Upper lobe of left lung (tissue), 6 donors: Measurements from ENCODE around the gene NAA80. TPM values are rescaled to one million over a fixed set of nuclear protein-coding genes. Genes with fewer than 3 reads are reported as not detected.
A peak's percentile ranks its signal among the peaks of the same experiment; 100 is the strongest.
"Not testable (repeated sequence)": the region's sequence is repeated elsewhere in the genome, so short reads cannot be mapped to it uniquely, and the experiment has no call there.

Experiments used
- ATAC-seq, 2 donors: fragments of 200-7000 bp; cut with Tn5 transposase; one replicate each; pipeline ENCODE4 v1.9.1; 2022; ENCODE audit warnings: mild to moderate bottlenecking in 2 of 2, moderate library complexity in 2 of 2; ENCODE audit not compliant: low FRiP score in 2 of 2
- DNase-seq, 2 donors: peaks; one replicate each; pipeline ENCODE4 v3.0.0-alpha.2; 2019 to 2020
- H3K27ac ChIP-seq, 4 donors: fragments of 200-600 bp; sonication (generic); one replicate each; pipeline ENCODE4 v1.5.1; 2016 to 2019
- H3K27me3 ChIP-seq, 4 donors: fragments of 200-600 bp; sonication (generic); one replicate each; pipeline ENCODE4 v1.5.1; 2017 to 2019
- H3K36me3 ChIP-seq, 4 donors: fragments of 200-600 bp; sonication (generic); one replicate each; pipeline ENCODE4 v1.5.1; 2016 to 2019
- H3K4me1 ChIP-seq, 4 donors: fragments of 200-600 bp; sonication (generic); one replicate each; pipeline ENCODE4 v1.5.1; 2018 to 2019
- H3K4me3 ChIP-seq, 4 donors: fragments of 200-600 bp; sonication (generic); one replicate each; pipeline ENCODE4 v1.5.1; 2017 to 2019; ENCODE audit warnings: mild to moderate bottlenecking in 2 of 4, moderate library complexity in 1 of 4
- H3K9me3 ChIP-seq, 4 donors: fragments of 200-600 bp; sonication (generic); one replicate each; pipeline ENCODE4 v1.5.1; 2018 to 2019
- CTCF ChIP-seq, 6 experiments: fragments of 450-650 bp in 4 of 6; fragments of 200-600 bp in 2 of 6; sonication (generic) in 2 of 6; IDR thresholded peaks; one replicate each; pipeline ENCODE4 v1.5.1; 2016 to 2019; ENCODE audit warnings: antibody characterized with exemption in 6 of 6
- EP300 ChIP-seq, 4 donors: sonication (generic); formaldehyde crosslinking; IDR thresholded peaks; one replicate each; pipeline ENCODE4 v1.5.1; 2017; ENCODE audit warnings: antibody characterized with exemption in 4 of 4, control low read depth in 2 of 4
- POLR2A ChIP-seq, 4 donors: fragments of 450-650 bp; IDR thresholded peaks; one replicate each; pipeline ENCODE4 v1.5.1; 2016 to 2017; ENCODE audit warnings: antibody characterized with exemption in 4 of 4, mild to moderate bottlenecking in 2 of 4
- POLR2AphosphoS5 ChIP-seq, 2 donors: sonication (generic); formaldehyde crosslinking; IDR thresholded peaks; one replicate each; pipeline ENCODE4 v1.5.1; 2017; ENCODE audit warnings: antibody characterized with exemption in 2 of 2
- WGBS, 2 donors: methylation state at CpG; one replicate each; pipeline ENCODE4 v1.1.5; 2017 to 2018; 5-methylcytosine and 5-hydroxymethylcytosine counted together
- total RNA-seq, 6 donors: library from RNA; depleted of rRNA in 4 of 6; stranded (reverse); fragments of >200 nt in 4 of 6; gene quantifications; one replicate each; pipeline versions ENCODE4 v1.1.0 to v1.2.1, GENCODE V29; 2016 to 2021
- donor health status: DM: no; HTN: no; CAD: no; lungs with moderate emphysema.
- donor health status: DM: no; HTN: yes; CAD: no; lungs with severe emphysema.

Gene NAA80
- total RNA-seq, 6 donors from 2014 or later: 12.1 to 34.5 (median 15.1) TPM

DNA sequence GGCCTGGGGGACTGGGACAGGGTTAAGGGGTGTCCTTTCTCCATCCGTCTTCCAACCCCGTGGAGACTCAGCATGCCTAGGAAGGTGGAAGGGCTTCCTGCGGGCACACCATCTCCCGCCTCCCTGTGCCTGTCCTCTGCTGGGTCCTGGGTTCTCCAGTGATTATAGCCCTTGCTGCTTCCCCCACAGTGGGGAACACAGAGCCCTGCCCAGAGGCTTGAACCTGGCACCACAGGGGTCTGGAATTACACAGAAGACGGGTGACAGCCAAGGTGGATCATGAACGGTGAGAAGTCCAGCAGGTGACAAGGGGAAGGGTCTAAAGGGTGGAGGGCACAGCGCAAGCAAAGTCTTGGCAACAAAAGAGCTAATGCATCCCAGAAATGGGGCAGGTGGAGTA lies 36.4 kb downstream of the NAA80 start:
- Histone ChIP-seq H3K4me3 (no peak overlapping the region), H3K27ac (peak overlapping the region in 2 of 4 donors; percentile 96 to 98), H3K36me3 (peaks cover 0 to 18% (median 11%) of the 10 kb centered on the region in 4 donors), H3K27me3 (no peaks in the 10 kb centered on the region), H3K4me1 (peaks cover 66 to 85% (median 76%) of the 10 kb centered on the region in 4 donors), H3K9me3 (peaks cover 0 to 2% (median 0%) of the 10 kb centered on the region in 4 donors)
- DNase-seq (no peak), ATAC-seq (no peak)
- TF ChIP-seq POLR2A (IDR thresholded peaks at IDR 0.05) (no peak), EP300 (IDR thresholded peaks at IDR 0.05) (no peak), CTCF (IDR thresholded peaks at IDR 0.05) (no peak), POLR2AphosphoS5 (IDR thresholded peaks at IDR 0.05) (no peak)
- 91 to 93% methylated on average over 6 to 7 of the region's 7 CpGs for WGBS, 2 donors

DNA sequence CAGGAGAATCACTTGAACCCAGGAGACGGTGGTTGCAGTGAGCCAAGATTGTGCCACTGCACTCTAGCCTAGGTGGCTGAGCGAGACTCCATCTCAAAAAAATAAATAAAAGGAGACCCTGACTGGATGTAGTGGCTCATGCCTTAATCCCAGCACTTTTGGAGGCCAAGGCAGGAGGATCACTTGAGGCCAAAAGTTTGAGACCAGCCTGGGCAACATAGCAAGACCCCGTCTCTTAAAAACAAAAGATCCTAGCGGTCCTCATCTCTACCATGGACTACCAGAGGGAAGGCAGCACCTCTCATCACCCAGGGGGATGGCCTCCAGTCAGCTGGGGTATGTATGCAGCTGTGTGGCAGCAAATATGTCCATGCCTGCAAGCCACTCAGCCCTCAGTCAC lies 37.0 kb downstream of the NAA80 start:
- not testable (repeated sequence) for H3K27me3 ChIP-seq, DNase-seq, H3K9me3 ChIP-seq, H3K4me3 ChIP-seq, ATAC-seq
- whole genome bisulfite sequencing, 2 donors: 100% methylated on average over 2 to 4 of the region's 4 CpGs
- H3K4me1 ChIP-seq: peaks cover 70 to 85% (median 76%) of the 10 kb centered on the region in 4 donors
- H3K27ac ChIP-seq: peak overlapping the region in 3 of 4 donors; percentile 94 to 98 (median 96)
- H3K36me3 ChIP-seq: peaks cover 4 to 24% (median 17%) of the 10 kb centered on the region in 4 donors

GRCh38 chr3:50261505-50261904 lies 37.7 kb downstream of the NAA80 start:
- 13 to 86% methylated on average over 1 to 2 of the region's 2 CpGs for WGBS, 2 donors
- peak overlapping the region; percentile 94 to 98 (median 96) for H3K27ac ChIP-seq

DNA sequence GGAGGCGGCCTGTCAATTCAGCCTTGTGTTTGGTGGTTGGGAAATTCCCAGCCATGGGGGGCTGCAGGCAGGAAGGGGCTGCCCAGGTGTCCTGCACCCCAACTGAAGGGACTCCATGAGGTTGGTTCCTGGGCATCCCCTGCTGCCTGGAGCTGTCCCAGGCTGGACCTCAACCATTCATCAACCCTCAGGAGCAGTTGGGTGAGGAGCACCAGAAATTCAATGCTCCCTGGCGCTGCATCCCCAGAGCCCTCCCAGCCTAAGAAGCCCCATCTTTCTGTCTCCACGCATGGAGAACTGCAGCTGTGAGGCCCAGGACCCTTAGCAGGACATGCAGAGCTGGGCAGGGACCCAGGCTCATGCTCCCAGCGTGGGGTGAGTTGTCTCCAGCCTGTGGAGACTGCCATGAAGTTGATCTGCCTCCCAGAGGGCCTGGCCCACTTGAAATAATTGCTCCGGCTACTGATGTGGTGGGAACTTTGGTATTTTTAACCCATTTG lies 38.2 kb downstream of the NAA80 start:
- Histone ChIP-seq H3K4me1 (peaks cover 70 to 85% (median 80%) of the 10 kb centered on the region in 4 donors), H3K4me3 (peak overlapping the region in 3 of 4 donors; percentile 46 to 60 (median 56))

More at GRCh38 chr3:50261505-50261904, 37.7 kb downstream of the NAA80 start:
- H3K4me1 ChIP-seq: peaks cover 70 to 85% (median 79%) of the 10 kb centered on the region in 4 donors
- H3K27me3 ChIP-seq: no peaks in the 10 kb centered on the region
- H3K4me3 ChIP-seq: no peak overlapping the region
- H3K9me3 ChIP-seq: peaks cover 0 to 7% (median 0%) of the 10 kb centered on the region in 4 donors
- peaks cover 11 to 30% (median 24%) of the 10 kb centered on the region in 4 donors for H3K36me3 ChIP-seq
- no peak for TF ChIP-seq CTCF (IDR thresholded peaks at IDR 0.05)
- TF ChIP-seq POLR2AphosphoS5 (IDR thresholded peaks at IDR 0.05): no peak
- TF ChIP-seq EP300 (IDR thresholded peaks at IDR 0.05): no peak
- TF ChIP-seq POLR2A (IDR thresholded peaks at IDR 0.05): no peak
- DNase-seq (no peak), ATAC-seq (no peak)

More for the DNA sequence above, 38.2 kb downstream of the NAA80 start:
- 13 to 83% methylated on average over 1 to 4 of the region's 5 CpGs for WGBS, 2 donors
- peaks cover 16 to 36% (median 29%) of the 10 kb centered on the region in 4 donors for H3K36me3 ChIP-seq
- no peak for ATAC-seq
- DNase-seq: no peak
- H3K27me3 ChIP-seq: no peaks in the 10 kb centered on the region
- H3K9me3 ChIP-seq: peaks cover 0 to 7% (median 0%) of the 10 kb centered on the region in 4 donors
- peak overlapping the region; percentile 94 to 98 (median 96) for H3K27ac ChIP-seq
- TF ChIP-seq POLR2A (IDR thresholded peaks at IDR 0.05): no peak
- no peak for TF ChIP-seq CTCF (IDR thresholded peaks at IDR 0.05)
- no peak for TF ChIP-seq POLR2AphosphoS5 (IDR thresholded peaks at IDR 0.05)
- no peak for TF ChIP-seq EP300 (IDR thresholded peaks at IDR 0.05)
